Ovary (tissue), 9 donors: Measurements from ENCODE around the gene C10orf143. TPM values are rescaled to one million over a fixed set of nuclear protein-coding genes. Genes with fewer than 3 reads are reported as not detected.
"Not testable (repeated sequence)": the region's sequence is repeated elsewhere in the genome, so short reads cannot be mapped to it uniquely, and the experiment has no call there.

Experiments
- DNase-seq, 5 donors: peaks; one replicate each; pipeline ENCODE4 v3.0.0-alpha.2; 2019 to 2020
- H3K27ac ChIP-seq, 2 donors: fragments of 200-600 bp; one replicate each; pipeline versions ENCODE4 v1.5.1 to v1.8.0; 2019 to 2022
- H3K27me3 ChIP-seq: fragments of 200-600 bp; one replicate; pipeline ENCODE4 v1.8.0; 2022
- H3K36me3 ChIP-seq: fragments of 200-600 bp; sonication (generic); one replicate; pipeline ENCODE4 v1.5.1; 2019
- H3K4me1 ChIP-seq: one replicate; pipeline ENCODE4 v1.8.1; 2013; ENCODE audit warnings: mild to moderate bottlenecking, moderate library complexity; ENCODE audit not compliant: insufficient read depth
- H3K4me3 ChIP-seq: fragments of 200-600 bp; sonication (generic); one replicate; pipeline ENCODE4 v1.5.1; 2017
- H3K9me3 ChIP-seq, 2 donors: fragments of 200-600 bp in 1 of 2; sonication (generic) in 1 of 2; one replicate each; pipeline versions ENCODE4 v1.5.1 to v1.8.1; 2013 to 2019; ENCODE audit warnings: mild to moderate bottlenecking in 1 of 2, moderate library complexity in 1 of 2
- CTCF ChIP-seq, 3 donors: fragments of 450-650 bp in 2 of 3; fragments of 200-600 bp in 1 of 3; IDR thresholded peaks; one replicate each; pipeline versions ENCODE4 v1.5.1 to v1.8.0; 2016 to 2022; ENCODE audit warnings: antibody characterized with exemption in 3 of 3, mild to moderate bottlenecking in 1 of 3
- EP300 ChIP-seq: sonication (generic); formaldehyde crosslinking; IDR thresholded peaks from one replicate; pipeline ENCODE4 v1.6.1; 2017; ENCODE audit warnings: antibody characterized with exemption
- POLR2A ChIP-seq: fragments of 450-650 bp; IDR thresholded peaks from one replicate; pipeline ENCODE4 v1.6.1; 2017; ENCODE audit warnings: antibody characterized with exemption, mild to moderate bottlenecking, moderate library complexity
- WGBS, 3 donors: extraction: QIAGEN DNeasy Blood & Tissue Kit in 1 of 3; methylation state at CpG; one replicate each; pipeline versions ENCODE4 v1.1.5 to v1.1.7; 2013 to 2017; 5-methylcytosine and 5-hydroxymethylcytosine counted together
- intact Hi-C, 4 donors: fragments of 100-400 bp; cut with DNase I; formaldehyde crosslinking; loops; one replicate each; pipeline versions ENCODE4 v1.11.0 to v1.15.1; 2022 to 2023
- polyA plus RNA-seq, 2 donors: library from polyadenylated mRNA; stranded (reverse); fragments of 200-250 nt in 1 of 2; fragments of 350-450 nt in 1 of 2; fragmentation: Illumina TruSeq in 1 of 2; extraction: RNeasy Lipid Tissue Mini Kit (QIAGEN cat#74804) in 1 of 2; gene quantifications; one replicate each; pipeline ENCODE4 v1.2.3, GENCODE V29; 2013 to 2014
- total RNA-seq, 7 donors: library from RNA; depleted of rRNA in 2 of 7; stranded (reverse); fragments of >200 nt in 2 of 7; fragmentation: NEBNext Ultra II Directional in 3 of 7; extraction: Animal tissue kit (Norgen Biotek cat#: 25700) in 3 of 7; gene quantifications; one replicate each; pipeline versions ENCODE4 v1.1.0 to v1.2.4, GENCODE V29; 2016 to 2023
- donor health status: DM: no; HTN: no; CAD: no; lungs with moderate emphysema.
- donor health status: DM: no; HTN: no; CAD: no.
- donor health status: Bipolar disorder and iron deficiency.
- donor health status: DM: yes; HTN: yes; CAD: no.
- donor health status: DM: no; HTN: no; CAD: no.
- donor health status: DM: yes; HTN: yes; CAD: no.

Gene C10orf143
- total and polyA plus RNA-seq, 9 donors, result 3.1 to 10.3 (median 5.9) TPM

DNA sequence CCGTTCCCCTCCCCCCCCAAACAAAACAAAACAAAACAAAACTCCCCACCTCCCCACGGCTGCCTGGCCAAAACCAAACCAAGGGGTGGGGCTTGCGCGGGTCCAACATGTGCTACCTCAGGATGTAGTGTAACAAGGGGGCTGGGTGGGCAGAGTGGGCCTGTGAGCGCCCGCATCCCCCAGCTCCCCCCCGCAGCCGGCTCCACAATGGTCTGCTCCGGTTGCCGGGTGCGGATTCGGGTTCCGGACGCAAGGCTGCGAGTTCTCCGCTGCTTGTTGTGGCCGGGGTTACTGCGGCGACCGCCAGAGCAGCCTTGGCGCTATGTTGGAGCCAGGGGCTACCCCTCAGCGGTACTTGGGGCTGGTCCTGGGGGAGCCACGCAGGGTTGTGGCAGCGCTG is 4.9 kb downstream of the C10orf143 start:
- no peak overlapping the region for H3K27ac ChIP-seq
- intact Hi-C loops, result no loop called here
- DNase-seq, result no peak
- H3K4me3 ChIP-seq, result no peak overlapping the region
- H3K27me3 ChIP-seq, result no peaks in the 10 kb centered on the region
- no peaks in the 10 kb centered on the region for H3K9me3 ChIP-seq
- no peak for TF ChIP-seq POLR2A
- TF ChIP-seq CTCF (IDR thresholded peaks at IDR 0.05), result no peak
- no peak for TF ChIP-seq EP300
- 64 to 73% (median 71%) methylated on average over 24 of the region's 24 CpGs for WGBS, 3 donors
- peaks cover 6% of the 10 kb centered on the region for H3K4me1 ChIP-seq
- H3K36me3 ChIP-seq, result no peaks in the 10 kb centered on the region

DNA sequence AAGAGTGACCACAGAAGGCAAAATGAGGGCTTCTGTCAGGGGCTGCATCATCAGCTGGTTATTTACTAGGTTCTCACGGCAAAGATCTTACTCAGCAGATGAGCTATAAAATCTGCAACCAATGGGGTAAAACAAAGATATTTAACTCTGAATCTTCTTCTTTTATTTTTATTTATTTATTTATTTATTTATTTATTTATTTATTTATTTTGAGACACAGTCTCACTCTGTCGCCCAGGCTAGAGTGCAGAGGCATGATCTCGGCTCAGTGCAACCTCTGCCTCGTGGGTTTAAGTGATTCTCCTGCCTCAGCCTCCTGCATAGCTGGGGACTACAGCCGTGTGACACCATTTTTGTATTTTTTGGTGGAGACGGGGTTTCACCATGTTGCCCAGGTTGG is 11.3 kb downstream of the C10orf143 start:
- intact Hi-C loops, result no loop called here
- H3K9me3 ChIP-seq, result no peaks in the 10 kb centered on the region
- no peaks in the 10 kb centered on the region for H3K36me3 ChIP-seq
- no peak for DNase-seq
- TF ChIP-seq POLR2A, result no peak
- no peak for TF ChIP-seq EP300
- TF ChIP-seq CTCF (IDR thresholded peaks at IDR 0.05), result no peak
- H3K4me3 ChIP-seq, result no peak overlapping the region
- no peak overlapping the region for H3K27ac ChIP-seq
- no peaks in the 10 kb centered on the region for H3K27me3 ChIP-seq
- 92 to 94% (median 93%) methylated on average over 6 of the region's 6 CpGs for WGBS, 3 donors
- H3K4me1 ChIP-seq, result no peaks in the 10 kb centered on the region

DNA sequence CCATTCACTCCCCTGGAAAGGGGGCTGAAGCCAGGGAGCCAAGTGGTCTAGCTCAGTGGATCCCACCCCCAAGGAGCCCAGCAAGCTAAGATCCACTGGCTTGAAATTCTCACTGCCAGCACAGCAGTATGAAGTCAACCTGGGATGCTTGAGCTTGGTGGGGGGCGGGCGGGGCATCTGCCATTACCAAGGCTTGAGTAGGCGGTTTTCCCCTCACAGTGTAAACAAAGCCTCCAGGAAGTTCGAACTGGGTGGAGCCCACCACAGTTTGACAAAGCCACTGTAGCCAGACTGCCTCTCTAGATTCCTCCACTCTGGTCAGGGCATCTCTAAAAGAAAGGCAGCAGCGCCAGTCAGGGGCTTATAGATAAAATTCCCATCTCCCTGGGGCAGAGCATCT is 20.1 kb downstream of the C10orf143 start:
- H3K27me3 ChIP-seq, H3K9me3 ChIP-seq, DNase-seq, H3K4me1 ChIP-seq, intact Hi-C loops, H3K36me3 ChIP-seq, H3K4me3 ChIP-seq, H3K27ac ChIP-seq: not testable (repeated sequence)
- WGBS, 3 donors, result 90 to 93% (median 93%) methylated on average over 4 to 5 of the region's 5 CpGs

- no peak for DNase-seq
- TF ChIP-seq POLR2A, result no peak
- no peak for TF ChIP-seq CTCF (IDR thresholded peaks at IDR 0.05)
- Histone ChIP-seq H3K4me3 (no peak overlapping the region), H3K27ac (no peak overlapping the region), H3K36me3 (no peaks in the 10 kb centered on the region), H3K9me3 (no peaks in the 10 kb centered on the region), H3K4me1 (no peaks in the 10 kb centered on the region), H3K27me3 (no peaks in the 10 kb centered on the region)
- WGBS, 3 donors, result 90 to 98% (median 92%) methylated on average over 2 of the region's 2 CpGs
- intact Hi-C loops, result no loop called here
Observed at GRCh38 chr10:130080461-130080814, 30.2 kb downstream of the C10orf143 start.

GRCh38 chr10:130079614-130080460 is 30.8 kb downstream of the C10orf143 start:
- H3K4me1 ChIP-seq, result no peaks in the 10 kb centered on the region
- WGBS, 3 donors, result 74 to 78% (median 76%) methylated on average over 4 of the region's 4 CpGs
- H3K9me3 ChIP-seq, result no peaks in the 10 kb centered on the region
- DNase-seq, result no peak
- TF ChIP-seq EP300 (no peak), POLR2A (no peak), CTCF (IDR thresholded peaks at IDR 0.05) (no peak)
- H3K27me3 ChIP-seq, result no peaks in the 10 kb centered on the region
- no peaks in the 10 kb centered on the region for H3K36me3 ChIP-seq
- H3K27ac ChIP-seq, result no peak overlapping the region
- intact Hi-C loops, result no loop called here
- H3K4me3 ChIP-seq, result no peak overlapping the region
